Amniotic epithelial cell (primary cell): ENCODE data around the gene BICDL1.
"Not testable (repeated sequence)": the region's sequence is repeated elsewhere in the genome, so short reads cannot be mapped to it uniquely, and the experiment has no call there.

Experiments
- DNase-seq: peaks from one replicate; pipeline ENCODE4 v3.0.0-alpha.2; 2010; ENCODE audit warnings: low read depth

Gene BICDL1

DNA sequence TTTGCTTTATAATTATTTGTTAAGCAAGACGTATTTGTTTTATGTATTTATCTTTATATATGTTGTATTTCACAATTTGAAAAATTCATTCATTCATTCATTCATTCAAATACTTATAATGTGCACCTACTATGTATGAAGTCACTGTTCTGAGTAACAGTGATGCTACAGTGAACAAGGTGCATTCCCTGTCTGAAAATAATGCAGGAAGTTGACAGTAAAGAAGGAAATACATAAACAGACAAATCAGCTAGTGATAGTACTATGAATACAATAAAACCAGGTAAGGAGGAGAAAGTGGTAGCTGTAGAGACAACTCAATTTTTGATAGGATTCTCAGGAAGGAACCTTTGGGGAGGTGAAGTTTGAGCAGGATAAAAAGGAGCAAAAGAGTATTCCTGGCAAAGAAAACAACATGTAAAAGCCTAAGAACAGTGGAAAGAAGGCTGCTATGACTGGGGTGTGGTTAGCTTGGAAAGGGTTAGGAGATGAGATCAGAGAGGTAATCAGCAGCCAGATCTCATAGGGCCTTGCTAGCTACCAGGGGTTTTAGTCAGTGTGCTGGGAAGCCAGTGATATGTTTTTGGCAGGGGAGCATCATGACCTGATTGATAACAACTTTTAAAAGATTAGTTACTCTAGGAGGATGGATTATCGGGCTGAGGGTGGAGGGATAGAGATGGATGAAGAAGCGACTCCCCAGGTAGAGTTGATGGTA lies 17.4 kb downstream of the BICDL1 start:
- no peak for DNase-seq

DNA sequence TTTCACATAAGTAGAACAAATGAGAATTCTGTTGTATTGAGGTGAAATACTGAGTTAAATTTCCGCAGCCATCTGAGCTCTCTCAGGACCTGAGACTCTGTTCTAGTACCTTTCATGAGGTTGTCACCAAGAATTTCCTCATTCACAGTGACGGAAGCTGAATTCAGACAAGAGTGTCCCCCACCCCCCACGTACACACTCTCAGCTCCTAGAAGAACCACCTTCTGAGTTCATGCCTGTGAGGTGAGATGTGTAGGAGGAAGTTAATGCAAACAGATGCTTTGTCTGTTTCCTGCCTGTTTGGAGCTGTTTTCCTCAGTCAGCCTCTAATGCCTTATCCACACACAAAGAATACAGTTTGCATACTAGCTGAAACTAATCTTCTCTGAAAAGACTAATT lies 18.2 kb downstream of the BICDL1 start:
- no peak for DNase-seq

DNA sequence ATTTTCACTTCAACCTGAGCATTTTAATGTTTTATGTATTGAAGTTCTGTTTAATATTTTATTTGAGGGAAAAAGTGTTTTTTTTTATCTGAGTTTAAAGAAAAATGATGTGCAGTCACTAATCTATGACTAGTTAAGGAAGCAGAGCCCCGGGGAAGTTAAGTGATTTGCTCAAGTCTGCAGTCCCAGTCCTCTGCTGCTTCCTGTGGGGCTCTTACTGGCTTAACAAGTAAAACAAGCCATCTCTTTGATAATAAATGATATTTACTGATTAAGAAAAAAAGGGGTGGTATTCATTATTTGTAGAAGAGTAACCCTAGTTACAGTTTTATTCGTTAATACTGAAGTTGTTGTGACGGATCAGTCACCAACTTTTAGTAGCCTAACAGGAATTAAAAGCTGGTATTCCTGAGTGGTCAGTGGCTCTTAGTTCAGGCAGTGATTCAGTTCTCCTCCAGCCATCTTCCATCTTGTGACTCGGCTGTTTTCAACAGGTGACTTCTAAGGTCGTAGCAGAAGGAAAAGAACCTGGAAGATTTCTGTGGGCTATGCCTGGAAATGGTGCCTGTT lies 21.7 kb downstream of the BICDL1 start:
- DNase-seq = no peak

DNA sequence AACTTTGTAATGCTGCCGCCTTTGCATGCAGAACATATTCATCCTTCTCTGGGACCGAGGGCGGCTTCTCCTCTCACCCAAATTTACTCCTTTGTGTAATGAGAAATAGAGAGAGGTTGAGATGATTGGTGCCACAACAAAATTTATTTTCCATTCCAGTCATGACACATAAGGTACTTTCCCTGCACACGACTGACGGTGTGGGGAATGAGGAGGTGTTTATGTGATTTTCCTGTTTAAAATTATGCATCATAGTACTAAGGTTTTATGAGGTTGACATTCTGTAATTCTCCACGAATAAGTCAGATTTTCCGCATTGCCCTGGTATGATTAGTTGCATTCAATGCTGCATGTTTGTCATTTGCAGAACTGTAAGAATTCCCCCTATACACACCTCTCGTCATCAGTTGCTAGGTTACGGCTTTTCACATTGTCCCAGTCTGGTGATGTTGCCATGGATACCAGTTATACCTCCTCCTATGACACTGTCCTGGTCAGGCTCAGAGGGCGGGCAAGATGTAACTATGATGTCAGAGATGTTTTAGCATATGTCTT lies 23.1 kb downstream of the BICDL1 start:
- peak; percentile 17 for DNase-seq

GRCh38 chr12:120013659-120014380 lies 24.8 kb downstream of the BICDL1 start:
- no peak for DNase-seq

GRCh38 chr12:120014381-120014735 lies 25.3 kb downstream of the BICDL1 start:
- DNase-seq = not testable (repeated sequence)

DNA sequence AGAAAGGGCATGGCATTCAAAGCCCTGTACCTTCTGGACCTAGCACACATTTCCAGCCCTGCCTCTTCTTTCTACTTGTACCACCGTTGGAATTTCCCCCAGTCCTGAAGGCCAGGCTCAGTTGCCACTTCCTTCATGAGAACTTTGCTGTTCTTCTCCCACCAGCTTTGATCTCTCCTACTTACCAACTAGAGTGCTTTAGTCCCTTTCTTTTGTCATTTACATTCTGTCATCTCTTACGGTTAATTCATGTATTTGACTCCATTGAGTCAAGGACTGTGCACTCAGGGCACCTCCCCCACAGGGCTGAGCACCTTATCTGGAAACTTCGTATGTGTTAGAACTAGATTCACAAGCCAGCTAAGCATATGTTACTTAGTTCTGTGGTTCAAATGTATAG lies 26.3 kb downstream of the BICDL1 start:
- DNase-seq = no peak

DNA sequence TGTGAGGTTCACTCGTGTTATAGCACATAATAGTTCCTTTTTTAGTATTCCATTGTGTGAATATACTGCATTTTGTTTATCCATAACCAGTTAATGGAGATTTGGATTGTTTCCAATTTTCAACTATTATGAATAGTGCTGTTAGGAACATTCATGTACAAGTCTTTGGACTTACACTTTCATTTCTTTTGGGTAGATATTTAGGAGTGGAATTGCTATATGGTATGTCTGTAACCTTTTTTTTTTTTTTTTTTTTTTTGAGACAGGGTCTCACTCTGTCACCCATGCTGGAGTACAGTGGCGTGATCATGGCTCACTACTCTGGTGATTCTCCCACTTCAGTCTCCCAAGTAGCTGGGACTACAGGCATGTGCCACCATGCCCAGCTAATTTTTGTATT lies 27.2 kb downstream of the BICDL1 start:
- DNase-seq = not testable (repeated sequence)

GRCh38 chr12:120019197-120019596 lies 30.2 kb downstream of the BICDL1 start:
- DNase-seq = no peak

DNA sequence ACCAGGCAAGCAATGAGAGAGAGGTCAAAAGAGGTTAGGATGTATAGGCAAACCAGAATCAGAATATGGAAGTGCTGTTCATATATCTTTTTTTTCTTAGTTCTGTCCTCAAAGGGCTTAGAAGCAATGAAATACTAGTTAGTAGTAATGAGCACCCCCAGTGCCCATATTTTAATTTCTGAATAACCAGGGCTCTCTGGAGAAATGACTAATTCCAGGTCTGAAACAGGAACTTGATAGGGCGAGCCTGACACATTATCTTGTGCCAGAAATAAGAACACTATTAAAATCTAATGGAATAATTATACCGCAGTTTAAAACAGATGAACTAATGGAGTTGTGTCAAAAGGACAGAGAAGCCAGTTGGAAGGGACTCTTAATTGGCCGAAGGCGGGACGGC lies 30.9 kb downstream of the BICDL1 start:
- no peak for DNase-seq

GRCh38 chr12:120024193-120024592 lies 35.2 kb downstream of the BICDL1 start:
- DNase-seq = no peak

- no peak for DNase-seq
These were observed 36.6 kb downstream of the BICDL1 start for GRCh38 chr12:120025640-120026039.

DNA sequence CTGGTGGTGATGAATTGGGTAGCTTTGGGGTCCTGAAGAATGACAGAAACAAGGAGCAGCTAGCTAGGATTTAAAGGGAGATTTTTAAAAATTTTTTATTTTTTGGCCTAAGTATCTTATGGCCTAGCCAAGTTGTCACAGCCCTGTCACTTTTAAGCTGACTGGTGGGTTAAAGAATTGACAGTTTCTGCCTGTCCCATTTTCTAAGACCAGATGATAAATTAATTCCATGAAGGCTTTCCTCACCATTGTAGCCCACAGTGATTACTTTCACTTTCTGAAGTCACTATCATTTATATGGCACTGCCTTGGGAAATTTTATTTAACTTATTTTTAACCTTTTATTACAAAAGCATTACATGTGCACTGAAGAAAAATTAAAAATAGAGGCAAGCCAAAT lies 43.2 kb downstream of the BICDL1 start:
- no peak for DNase-seq

- DNase-seq = no peak
These were observed 48.8 kb downstream of the BICDL1 start for GRCh38 chr12:120037851-120038250.

DNA sequence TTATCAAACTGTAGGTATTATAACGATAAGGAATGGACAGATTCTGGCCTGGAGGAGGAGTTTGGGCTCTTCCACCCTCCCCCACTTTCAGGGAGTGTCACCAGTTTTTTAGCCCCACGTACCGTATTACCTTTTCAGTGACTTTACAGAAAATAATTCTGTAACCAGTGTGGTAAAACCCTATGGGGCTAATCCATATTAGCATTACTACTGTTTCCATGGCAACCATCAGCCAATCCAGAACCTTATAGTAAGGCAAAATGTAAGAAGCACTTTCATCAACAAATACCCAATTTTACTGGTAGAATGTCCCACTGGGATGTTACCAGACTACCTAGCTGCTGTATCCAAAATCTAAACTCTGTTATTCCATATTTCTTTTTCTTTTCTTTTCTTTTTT lies 50.7 kb downstream of the BICDL1 start:
- no peak for DNase-seq

- DNase-seq = peak; percentile 54
These were observed 52.6 kb downstream of the BICDL1 start for GRCh38 chr12:120041386-120042231.

GRCh38 chr12:120045367-120045766 lies 56.3 kb downstream of the BICDL1 start:
- DNase-seq = not testable (repeated sequence)

DNA sequence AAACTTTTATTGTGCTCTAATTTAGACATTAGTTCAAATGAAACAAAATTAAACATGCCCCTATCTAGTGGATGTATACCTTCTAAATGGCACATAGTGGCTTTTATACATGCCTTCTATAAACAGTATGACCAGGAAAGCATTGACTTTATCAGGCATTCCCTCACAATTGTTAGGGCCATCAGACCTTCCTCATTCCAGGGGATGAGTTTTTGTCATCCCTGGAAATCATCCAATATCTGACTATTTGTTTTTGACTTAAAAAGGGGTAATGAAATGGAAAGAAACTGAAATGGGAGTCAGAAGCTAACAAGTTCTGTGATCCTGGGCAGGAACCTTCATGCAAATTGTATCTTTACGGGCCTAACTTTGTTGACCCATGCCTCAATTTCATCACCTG lies 58.0 kb downstream of the BICDL1 start:
- DNase-seq = no peak

GRCh38 chr12:120048263-120048662 lies 59.2 kb downstream of the BICDL1 start:
- DNase-seq = no peak

GRCh38 chr12:120049426-120049825 lies 60.4 kb downstream of the BICDL1 start:
- DNase-seq = no peak

- no peak for DNase-seq
These were observed 62.5 kb downstream of the BICDL1 start for GRCh38 chr12:120051535-120051934.

GRCh38 chr12:120054293-120054692 lies 65.3 kb downstream of the BICDL1 start:
- DNase-seq = no peak
